DOHH2 (cell line): ENCODE measurements around the gene TBC1D22A.

Source experiments
- H3F3A ChIP-seq: fragments of 200-600 bp; sonication (generic), shearing (Covaris generic); 2 replicates; pipeline ENCODE4 v1.6.0; 2016; ENCODE audit warnings: antibody characterized with exemption, mild to moderate bottlenecking; ENCODE audit not compliant: control insufficient read depth, insufficient read depth
- H3K27ac ChIP-seq: fragments of 200-600 bp; sonication (generic); 2 replicates; pipeline ENCODE4 v1.5.1; 2014; ENCODE audit warnings: low read depth, mild to moderate bottlenecking, low read length, moderate library complexity
- H3K27me3 ChIP-seq: fragments of 200-600 bp; sonication (generic); 2 replicates; pipeline ENCODE4 v1.6.1; 2014; ENCODE audit warnings: mild to moderate bottlenecking, low read length, mixed read lengths; ENCODE audit not compliant: control insufficient read depth
- H3K36me3 ChIP-seq: fragments of 200-600 bp; sonication (generic); 2 replicates; pipeline ENCODE4 v1.6.1; 2014; ENCODE audit warnings: mild to moderate bottlenecking, low read length, moderate library complexity, mixed read lengths; ENCODE audit not compliant: control insufficient read depth
- H3K4me1 ChIP-seq: fragments of 200-600 bp; sonication (generic); 2 replicates; pipeline ENCODE4 v1.6.1; 2014; ENCODE audit warnings: mild to moderate bottlenecking, low read length, mixed read lengths; ENCODE audit not compliant: control insufficient read depth
- H3K4me2 ChIP-seq: fragments of 200-600 bp; sonication (generic); 2 replicates; pipeline ENCODE4 v1.6.0; 2014; ENCODE audit warnings: mild to moderate bottlenecking, low read length, moderate library complexity
- H3K4me3 ChIP-seq: fragments of 200-600 bp; sonication (generic); 2 replicates; pipeline ENCODE4 v1.5.1; 2014; ENCODE audit warnings: mild to moderate bottlenecking, low read length, mixed read lengths
- H3K79me2 ChIP-seq: fragments of 200-600 bp; sonication (generic); 2 replicates; pipeline ENCODE4 v1.6.1; 2014; ENCODE audit warnings: mild to moderate bottlenecking, low read length, mixed read lengths; ENCODE audit not compliant: control insufficient read depth
- H3K9me2 ChIP-seq: fragments of 200-600 bp; sonication (generic); replicated peaks from 2 replicates; pipeline ENCODE4 v1.6.1; 2014; ENCODE audit warnings: mild to moderate bottlenecking, low read length, mixed read lengths; ENCODE audit not compliant: control insufficient read depth
- H3K9me3 ChIP-seq: fragments of 200-600 bp; sonication (generic); 2 replicates; pipeline ENCODE4 v1.6.1; 2014; ENCODE audit warnings: antibody characterized with exemption, low read length, mixed read lengths; ENCODE audit not compliant: control insufficient read depth, insufficient read depth
- H4K20me1 ChIP-seq: fragments of 200-600 bp; sonication (generic); 2 replicates; pipeline ENCODE4 v1.6.0; 2014; ENCODE audit warnings: low read depth, mild to moderate bottlenecking, antibody characterized with exemption, low read length, moderate library complexity; ENCODE audit not compliant: control insufficient read depth, insufficient read depth
- CTCF ChIP-seq: fragments of 200-600 bp; sonication (generic); IDR thresholded peaks from one replicate; pipeline ENCODE4 v1.5.1; 2014; ENCODE audit warnings: antibody characterized with exemption, mild to moderate bottlenecking, low read depth, low read length; ENCODE audit not compliant: poor library complexity, severe bottlenecking
- EZH2phosphoT487 ChIP-seq: fragments of 200-600 bp; sonication (generic); IDR thresholded peaks from 2 replicates; pipeline ENCODE4 v1.6.1; 2017; ENCODE audit warnings: borderline replicate concordance, mild to moderate bottlenecking, antibody characterized with exemption, low read length, moderate library complexity, mixed read lengths

Gene TBC1D22A

DNA sequence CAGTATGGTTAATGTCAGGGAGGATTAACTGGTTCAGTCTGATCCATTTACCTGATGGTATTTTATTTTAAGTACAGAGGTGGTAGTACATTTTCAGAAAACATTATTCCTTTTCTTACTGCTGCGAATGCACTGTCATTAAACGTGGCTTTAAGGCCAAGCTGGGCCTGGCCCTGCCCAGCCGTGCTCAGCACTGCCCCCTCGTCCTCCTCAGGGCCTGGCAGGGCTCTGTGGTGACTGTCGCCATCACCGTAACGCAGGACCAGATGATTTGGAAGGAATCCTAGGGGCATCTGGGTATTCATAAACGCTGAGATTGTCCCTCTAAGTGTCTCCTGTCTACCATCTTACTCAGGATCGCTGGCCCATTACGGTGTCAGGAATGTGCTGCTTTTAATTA, 302.0 kb downstream of the TBC1D22A start:
- H3F3A ChIP-seq: no peaks in the 10 kb centered on the region
- no peaks in the 10 kb centered on the region for H3K27me3 ChIP-seq
- peaks cover 54% of the 10 kb centered on the region for H3K36me3 ChIP-seq
- no peaks in the 10 kb centered on the region for H4K20me1 ChIP-seq
- H3K9me2 ChIP-seq: no peaks in the 10 kb centered on the region
- no peaks in the 10 kb centered on the region for H3K9me3 ChIP-seq
- peaks cover 8% of the 10 kb centered on the region for H3K4me1 ChIP-seq
- H3K27ac ChIP-seq: no peak overlapping the region
- H3K4me2 ChIP-seq: no peak overlapping the region
- no peak overlapping the region for H3K4me3 ChIP-seq
- TF ChIP-seq CTCF (no peak), EZH2phosphoT487 (no peak)
- H3K79me2 ChIP-seq: peaks cover 20% of the 10 kb centered on the region

GRCh38 chr22:47065756-47066615, 303.5 kb downstream of the TBC1D22A start:
- Histone ChIP-seq H3K27ac (no peak overlapping the region), H3K4me1 (no peaks in the 10 kb centered on the region), H3K36me3 (peaks cover 44% of the 10 kb centered on the region), H3K79me2 (peaks cover 28% of the 10 kb centered on the region), H3F3A (no peaks in the 10 kb centered on the region), H3K9me2 (no peaks in the 10 kb centered on the region), H3K4me3 (no peak overlapping the region), H3K9me3 (no peaks in the 10 kb centered on the region), H4K20me1 (no peaks in the 10 kb centered on the region), H3K27me3 (no peaks in the 10 kb centered on the region), H3K4me2 (no peak overlapping the region)
- TF ChIP-seq CTCF: no peak
- no peak for TF ChIP-seq EZH2phosphoT487

GRCh38 chr22:47066616-47066905, 304.1 kb downstream of the TBC1D22A start:
- Histone ChIP-seq H3K4me3 (no peak overlapping the region), H3K27me3 (no peaks in the 10 kb centered on the region), H3K36me3 (peaks cover 42% of the 10 kb centered on the region), H3K4me2 (no peak overlapping the region), H3F3A (no peaks in the 10 kb centered on the region), H3K27ac (no peak overlapping the region), H3K79me2 (peaks cover 33% of the 10 kb centered on the region), H3K9me2 (no peaks in the 10 kb centered on the region), H3K4me1 (no peaks in the 10 kb centered on the region), H4K20me1 (no peaks in the 10 kb centered on the region), H3K9me3 (no peaks in the 10 kb centered on the region)
- TF ChIP-seq EZH2phosphoT487 (no peak), CTCF (no peak)
